Measurements from ENCODE around the gene CIC.

The CIC gene

DNA sequence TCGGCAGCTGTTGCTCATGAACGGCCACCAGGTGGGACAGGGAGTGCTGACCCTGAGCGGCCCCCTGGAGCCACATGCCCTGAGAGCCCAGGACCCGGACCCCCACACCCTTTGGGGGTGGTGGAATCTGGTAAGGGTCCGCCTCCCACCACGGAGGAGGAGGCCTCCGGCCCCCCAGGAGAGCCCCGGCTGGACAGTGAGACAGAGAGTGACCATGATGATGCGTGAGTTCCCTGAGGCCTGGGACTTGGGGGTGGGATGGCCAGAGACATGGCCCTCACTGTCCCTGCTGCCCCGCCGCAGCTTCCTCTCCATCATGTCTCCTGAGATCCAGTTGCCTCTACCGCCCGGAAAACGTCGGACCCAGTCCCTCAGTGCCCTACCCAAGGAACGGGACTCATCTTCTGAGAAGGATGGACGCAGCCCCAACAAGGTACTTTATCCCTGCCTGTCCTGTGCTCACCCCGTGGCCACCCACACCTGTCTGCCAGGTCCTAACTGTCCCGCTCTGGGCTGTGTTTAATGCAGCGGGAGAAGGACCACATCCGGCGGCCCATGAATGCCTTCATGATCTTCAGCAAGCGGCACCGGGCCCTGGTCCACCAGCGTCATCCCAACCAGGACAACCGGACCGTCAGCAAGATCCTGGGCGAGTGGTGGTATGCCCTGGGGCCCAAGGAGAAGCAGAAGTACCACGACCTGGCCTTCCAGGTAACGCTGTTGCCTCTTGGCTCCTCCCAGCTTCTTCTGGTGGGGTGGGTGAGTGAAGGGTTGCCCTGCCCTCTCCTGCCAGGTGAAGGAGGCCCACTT lies 18.2 kb downstream of the CIC start:
- FAIRE-seq (peak; percentile 37), DNase-seq (ENCODE audit: low spot score) (no peak)

DNA sequence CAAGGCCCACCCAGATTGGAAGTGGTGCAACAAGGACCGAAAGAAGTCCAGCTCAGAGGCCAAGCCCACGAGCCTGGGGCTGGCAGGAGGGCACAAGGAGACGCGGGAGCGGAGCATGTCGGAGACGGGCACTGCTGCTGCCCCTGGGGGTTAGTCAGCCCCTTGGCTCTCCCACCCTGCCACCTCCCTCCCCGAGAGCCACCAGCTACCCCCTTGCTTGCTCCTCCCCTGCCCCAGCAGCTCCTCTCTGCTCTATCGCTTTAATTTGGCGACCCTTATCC lies 18.7 kb downstream of the CIC start:
- DNase-seq (ENCODE audit: low spot score) (no peak), FAIRE-seq (no peak)

DNA sequence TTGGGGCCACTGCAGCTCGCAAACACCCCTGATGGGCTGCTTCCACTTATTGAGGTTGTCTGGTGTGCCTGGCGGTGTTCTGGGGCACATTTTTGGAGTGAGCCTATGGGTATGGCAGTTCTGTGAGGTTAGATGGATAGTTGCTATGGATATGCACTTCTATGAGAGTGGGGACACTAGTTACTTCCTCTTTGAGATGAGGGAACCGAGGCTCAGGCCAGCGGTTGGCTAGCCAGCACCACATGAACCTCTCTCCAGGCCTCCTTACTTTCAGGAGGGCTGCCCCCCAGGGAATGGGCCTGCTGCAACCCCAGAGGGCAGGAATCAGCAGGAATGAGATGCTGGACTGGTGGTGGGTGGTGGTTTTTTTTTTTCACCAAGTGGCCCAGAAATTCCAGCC lies 19.3 kb downstream of the CIC start:
- DNase-seq (ENCODE audit: low spot score), result no peak
- FAIRE-seq, result no peak

DNA sequence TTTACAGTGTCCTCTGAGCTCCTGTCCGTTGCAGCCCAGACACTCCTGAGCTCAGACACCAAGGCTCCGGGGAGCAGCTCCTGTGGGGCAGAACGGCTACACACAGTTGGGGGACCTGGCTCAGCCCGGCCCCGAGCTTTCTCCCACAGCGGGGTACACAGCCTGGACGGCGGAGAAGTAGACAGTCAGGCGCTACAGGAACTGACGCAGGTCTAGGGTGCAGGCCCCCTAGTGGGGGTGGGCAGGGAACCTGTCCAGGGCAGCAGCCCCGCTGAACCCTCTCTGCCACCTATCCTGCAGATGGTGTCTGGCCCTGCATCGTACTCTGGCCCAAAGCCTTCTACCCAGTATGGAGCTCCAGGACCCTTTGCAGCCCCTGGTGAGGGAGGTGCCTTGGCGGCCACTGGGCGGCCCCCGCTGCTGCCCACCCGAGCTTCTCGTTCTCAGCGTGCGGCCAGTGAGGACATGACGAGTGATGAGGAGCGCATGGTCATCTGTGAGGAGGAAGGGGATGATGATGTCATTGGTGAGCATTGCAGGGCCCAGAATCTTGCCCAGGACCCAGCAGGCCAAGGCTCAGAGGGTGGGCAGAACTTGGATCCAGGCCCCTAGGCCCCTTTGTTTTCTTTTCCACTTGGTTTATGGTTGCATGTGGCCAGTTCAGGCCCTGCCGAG lies 20.0 kb downstream of the CIC start:
- DNase-seq (ENCODE audit: low spot score), result no peak

DNA sequence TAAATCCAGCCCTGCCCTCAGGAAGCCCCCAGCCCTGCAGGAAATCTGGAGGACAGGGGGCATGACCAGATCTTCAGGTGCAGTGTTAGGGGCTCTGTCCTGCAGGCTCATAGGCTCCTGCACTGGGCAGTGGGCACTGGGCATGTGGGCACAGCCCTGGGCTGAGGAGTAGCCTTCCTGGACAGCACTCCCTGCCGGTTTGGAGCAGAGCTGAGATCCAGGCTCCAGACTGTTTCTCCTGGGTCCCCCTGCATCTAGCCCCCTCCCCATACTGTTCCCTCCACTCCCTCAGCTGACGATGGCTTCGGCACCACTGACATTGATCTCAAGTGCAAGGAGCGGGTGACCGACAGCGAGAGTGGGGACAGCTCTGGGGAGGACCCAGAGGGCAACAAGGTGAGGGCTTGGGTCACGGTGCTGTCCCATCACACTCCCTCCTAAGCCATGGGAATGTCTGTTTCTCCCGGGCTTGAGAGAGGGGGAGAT lies 20.5 kb downstream of the CIC start:
- no peak for DNase-seq (ENCODE audit: low spot score)
- no peak for FAIRE-seq

More for the DNA sequence above, 20.0 kb downstream of the CIC start:
- FAIRE-seq, result no peak

DNA sequence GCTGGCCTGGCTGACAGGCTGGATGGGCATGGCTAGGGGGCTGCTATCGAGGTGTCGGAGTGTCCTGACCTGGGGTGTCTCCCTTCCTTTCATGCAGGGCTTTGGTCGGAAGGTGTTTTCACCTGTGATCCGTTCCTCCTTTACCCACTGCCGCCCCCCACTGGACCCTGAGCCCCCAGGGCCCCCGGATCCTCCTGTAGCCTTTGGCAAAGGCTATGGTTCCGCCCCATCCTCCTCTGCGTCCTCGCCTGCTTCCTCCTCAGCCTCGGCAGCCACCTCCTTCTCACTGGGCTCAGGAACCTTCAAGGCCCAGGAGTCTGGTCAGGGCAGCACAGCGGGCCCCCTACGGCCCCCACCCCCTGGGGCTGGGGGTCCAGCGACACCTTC lies 21.1 kb downstream of the CIC start:
- no peak for FAIRE-seq
- no peak for DNase-seq (ENCODE audit: low spot score)

DNA sequence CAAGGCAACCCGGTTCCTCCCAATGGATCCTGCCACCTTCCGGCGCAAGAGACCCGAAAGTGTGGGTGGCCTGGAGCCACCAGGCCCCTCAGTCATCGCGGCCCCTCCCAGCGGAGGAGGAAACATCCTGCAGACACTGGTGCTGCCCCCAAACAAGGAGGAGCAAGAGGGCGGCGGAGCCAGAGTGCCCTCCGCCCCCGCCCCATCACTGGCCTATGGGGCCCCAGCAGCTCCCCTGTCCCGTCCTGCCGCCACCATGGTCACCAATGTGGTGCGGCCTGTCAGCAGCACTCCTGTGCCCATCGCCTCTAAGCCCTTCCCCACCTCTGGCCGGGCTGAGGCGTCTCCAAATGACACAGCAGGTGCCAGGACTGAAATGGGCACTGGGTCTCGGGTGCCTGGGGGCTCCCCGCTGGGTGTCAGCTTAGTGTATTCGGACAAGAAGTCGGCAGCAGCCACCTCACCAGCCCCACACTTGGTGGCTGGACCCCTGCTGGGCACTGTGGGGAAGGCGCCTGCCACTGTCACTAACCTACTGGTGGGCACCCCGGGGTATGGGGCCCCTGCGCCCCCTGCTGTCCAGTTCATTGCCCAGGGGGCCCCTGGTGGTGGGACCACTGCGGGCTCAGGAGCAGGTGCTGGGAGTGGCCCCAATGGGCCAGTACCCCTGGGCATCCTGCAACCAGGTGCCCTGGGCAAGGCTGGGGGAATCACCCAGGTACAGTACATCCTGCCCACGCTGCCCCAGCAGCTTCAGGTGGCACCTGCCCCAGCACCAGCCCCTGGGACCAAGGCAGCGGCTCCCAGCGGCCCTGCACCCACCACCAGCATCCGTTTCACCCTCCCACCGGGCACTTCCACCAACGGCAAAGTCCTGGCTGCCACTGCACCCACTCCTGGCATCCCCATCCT lies 21.7 kb downstream of the CIC start:
- FAIRE-seq (no peak), DNase-seq (ENCODE audit: low spot score) (no peak)

DNA sequence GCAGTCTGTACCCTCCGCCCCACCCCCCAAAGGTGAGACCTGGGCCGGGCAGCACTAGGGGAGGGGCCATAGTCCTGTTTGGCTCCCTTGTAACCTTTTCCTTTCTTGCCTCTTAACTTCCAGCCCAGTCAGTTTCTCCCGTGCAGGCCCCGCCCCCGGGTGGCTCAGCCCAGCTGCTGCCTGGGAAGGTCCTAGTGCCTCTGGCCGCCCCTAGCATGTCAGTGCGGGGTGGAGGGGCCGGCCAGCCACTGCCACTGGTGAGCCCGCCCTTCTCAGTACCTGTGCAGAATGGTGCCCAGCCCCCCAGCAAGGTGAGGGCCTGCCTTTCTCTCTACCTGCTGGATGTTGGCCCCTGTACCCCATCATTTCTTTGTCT lies 22.4 kb downstream of the CIC start:
- FAIRE-seq (no peak), DNase-seq (ENCODE audit: low spot score) (no peak)

DNA sequence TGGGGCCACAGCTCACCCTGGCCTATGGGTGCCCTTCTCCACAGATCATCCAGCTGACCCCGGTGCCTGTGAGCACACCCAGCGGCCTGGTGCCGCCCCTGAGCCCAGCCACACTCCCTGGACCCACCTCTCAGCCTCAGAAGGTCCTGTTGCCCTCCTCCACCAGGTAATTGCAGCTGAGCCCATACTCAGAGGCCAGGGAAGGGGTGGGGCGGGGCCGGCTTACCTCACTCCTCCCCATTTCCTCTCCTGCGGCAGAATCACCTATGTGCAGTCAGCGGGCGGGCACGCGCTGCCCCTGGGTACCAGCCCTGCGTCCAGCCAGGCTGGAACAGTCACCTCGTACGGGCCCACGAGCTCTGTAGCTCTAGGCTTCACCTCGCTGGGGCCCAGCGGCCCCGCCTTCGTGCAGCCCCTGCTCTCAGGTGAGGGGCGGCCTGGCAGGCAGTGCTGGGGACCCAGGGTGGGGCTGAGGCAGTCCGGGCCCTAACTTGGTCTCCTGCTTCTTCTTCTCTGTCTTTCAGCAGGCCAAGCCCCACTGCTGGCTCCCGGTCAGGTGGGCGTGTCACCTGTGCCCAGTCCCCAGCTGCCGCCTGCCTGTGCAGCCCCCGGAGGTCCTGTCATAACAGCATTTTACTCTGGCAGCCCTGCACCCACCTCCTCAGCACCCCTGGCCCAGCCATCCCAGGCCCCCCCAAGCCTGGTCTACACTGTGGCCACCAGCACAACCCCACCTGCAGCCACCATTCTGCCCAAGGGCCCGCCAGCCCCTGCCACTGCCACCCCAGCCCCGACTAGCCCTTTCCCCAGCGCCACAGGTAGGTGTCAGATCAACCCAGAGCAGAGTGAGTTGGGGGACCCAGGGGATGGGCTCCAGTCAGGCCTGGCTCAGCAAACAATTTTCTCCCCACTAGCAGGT lies 23.2 kb downstream of the CIC start:
- FAIRE-seq (no peak), DNase-seq (ENCODE audit: low spot score) (no peak)

DNA sequence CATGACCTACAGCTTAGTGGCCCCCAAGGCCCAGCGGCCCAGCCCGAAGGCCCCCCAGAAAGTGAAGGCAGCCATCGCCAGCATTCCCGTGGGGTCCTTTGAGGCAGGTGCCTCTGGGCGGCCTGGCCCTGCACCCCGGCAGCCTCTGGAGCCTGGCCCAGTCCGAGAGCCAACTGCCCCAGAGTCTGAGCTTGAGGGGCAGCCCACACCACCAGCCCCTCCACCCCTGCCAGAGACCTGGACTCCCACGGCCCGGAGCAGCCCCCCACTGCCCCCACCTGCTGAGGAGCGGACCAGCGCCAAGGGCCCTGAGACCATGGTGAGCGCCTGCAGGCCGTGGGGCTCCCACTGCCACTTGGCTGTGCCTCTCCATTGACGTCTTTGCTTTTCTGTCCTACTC lies 23.9 kb downstream of the CIC start:
- DNase-seq (ENCODE audit: low spot score) (no peak), FAIRE-seq (no peak)

DNA sequence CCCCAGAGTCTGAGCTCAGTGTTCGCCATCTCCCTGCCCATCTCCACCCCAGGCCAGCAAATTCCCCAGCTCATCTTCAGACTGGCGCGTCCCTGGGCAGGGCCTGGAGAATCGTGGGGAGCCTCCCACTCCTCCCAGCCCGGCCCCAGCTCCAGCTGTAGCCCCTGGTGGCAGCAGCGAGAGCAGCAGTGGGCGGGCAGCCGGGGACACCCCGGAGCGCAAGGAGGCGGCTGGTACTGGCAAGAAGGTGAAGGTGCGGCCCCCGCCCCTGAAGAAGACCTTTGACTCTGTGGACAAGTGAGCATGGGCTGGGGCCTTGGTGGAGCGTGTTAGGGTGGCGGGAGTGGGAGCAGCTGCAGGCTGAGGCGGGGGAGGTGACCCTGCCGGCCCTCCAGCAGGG lies 24.5 kb downstream of the CIC start:
- FAIRE-seq, result no peak
- no peak for DNase-seq (ENCODE audit: low spot score)

DNA sequence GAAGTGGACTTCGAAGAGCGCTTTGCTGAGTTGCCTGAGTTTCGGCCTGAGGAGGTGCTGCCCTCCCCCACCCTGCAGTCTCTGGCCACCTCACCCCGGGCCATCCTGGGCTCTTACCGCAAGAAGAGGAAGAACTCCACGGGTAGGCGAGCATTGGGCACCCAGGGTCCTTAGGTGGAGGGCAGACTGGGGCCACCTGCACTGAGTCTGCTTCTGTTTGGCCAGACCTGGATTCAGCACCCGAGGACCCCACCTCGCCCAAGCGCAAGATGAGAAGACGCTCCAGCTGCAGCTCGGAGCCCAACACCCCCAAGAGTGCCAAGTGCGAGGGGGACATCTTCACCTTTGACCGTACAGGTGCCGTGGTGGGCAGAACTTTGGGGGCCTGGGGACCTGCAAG lies 24.9 kb downstream of the CIC start:
- no peak for FAIRE-seq
- no peak for DNase-seq (ENCODE audit: low spot score)

DNA sequence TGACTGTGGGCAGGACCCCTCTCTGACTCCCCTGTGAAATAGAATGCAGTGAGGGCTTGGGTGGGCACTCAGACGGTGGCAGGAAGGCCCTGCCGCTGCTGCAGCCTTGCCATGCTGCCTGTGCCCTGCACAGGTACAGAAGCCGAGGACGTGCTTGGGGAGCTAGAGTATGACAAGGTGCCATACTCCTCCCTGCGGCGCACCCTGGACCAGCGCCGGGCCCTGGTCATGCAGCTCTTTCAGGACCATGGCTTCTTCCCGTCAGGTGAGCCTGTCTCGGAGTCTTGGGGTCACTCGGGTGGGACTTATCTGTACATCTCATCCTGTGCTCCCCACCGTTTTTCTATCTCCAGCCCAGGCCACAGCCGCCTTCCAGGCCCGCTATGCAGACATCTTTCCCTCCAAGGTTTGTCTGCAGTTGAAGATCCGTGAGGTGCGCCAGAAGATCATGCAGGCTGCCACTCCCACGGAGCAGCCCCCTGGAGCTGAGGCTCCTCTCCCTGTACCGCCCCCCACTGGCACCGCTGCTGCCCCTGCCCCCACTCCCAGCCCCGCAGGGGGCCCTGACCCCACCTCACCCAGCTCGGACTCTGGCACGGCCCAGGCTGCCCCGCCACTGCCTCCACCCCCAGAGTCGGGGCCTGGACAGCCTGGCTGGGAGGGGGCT lies 25.6 kb downstream of the CIC start:
- DNase-seq (ENCODE audit: low spot score) (no peak), FAIRE-seq (no peak)

DNA sequence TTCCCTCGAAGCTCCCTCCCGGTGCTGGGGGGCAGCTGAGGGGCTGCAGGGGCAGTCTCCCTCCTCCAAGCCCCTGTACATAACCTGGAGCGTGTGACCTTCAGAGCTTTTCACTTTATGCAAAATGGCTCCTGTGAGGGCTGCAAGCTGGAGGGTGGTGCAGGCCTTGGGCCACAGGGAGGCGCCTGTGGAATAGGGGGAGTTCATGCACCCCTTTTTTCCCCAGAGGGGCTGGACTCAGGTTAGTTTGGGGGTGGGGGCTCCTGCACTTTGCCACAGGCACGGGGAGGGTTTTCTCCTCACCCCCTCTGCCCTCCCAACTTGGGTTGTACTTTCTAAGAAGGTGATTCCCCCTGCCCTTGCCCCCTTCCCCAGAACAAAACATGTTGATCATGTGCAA lies 26.3 kb downstream of the CIC start:
- no peak for DNase-seq (ENCODE audit: low spot score)
- no peak for FAIRE-seq

DNA sequence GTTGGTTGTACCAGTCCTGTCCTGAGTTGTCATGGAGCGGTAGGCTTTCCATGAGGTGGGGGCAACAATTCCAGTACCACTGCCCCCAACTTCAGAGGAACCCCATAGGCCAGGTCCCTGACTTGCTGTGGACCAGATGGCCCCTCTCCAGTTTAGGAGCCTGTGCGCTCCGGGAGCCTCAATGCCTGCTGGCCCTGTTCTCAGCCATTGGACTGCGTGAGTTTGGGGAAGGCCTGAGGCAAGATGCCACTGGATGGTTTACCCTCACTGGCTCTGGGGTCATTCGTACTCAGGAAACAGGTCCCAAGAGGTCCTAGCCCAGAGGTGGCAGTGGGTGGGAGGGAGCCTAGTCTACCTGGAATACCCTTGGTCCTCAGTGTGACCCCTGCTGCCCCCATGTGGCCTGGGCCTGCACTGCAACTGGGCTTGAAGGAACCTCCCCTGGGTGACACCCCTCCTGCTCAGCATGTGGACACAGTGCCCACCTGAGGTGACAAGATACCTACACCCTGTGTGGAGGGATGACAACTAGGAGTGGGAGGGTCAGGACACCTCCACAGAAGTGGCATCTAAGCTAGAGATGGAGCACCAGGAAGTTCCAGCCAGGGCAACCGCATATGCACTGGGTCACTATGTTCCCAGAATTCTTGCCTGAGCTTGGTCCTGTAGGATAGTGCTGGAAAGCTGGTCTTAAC lies 26.9 kb downstream of the CIC start:
- peak; percentile 92 for FAIRE-seq
- DNase-seq (ENCODE audit: low spot score), result peak; percentile 77

DNA sequence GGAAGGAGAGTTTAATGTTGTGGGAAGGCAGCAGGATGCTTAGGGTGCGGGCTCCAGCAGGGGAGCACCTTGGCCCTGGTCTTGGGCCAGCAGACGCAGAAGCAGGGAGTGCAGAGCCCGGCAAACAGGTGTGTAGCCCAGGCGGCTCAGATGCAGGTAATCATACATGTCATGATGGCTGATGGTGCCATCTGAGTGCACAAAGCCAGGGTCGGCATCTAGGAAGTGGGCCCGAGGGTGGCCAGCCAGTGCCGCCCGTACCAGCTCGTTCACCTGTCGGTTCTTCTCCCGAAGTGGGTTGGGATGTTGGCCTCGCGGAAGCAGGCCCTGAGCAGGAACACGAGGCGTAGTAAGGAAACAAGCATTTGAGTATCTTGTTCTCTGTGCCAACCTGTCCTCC lies 28.0 kb downstream of the CIC start:
- no peak for FAIRE-seq
- DNase-seq (ENCODE audit: low spot score), result no peak

DNA sequence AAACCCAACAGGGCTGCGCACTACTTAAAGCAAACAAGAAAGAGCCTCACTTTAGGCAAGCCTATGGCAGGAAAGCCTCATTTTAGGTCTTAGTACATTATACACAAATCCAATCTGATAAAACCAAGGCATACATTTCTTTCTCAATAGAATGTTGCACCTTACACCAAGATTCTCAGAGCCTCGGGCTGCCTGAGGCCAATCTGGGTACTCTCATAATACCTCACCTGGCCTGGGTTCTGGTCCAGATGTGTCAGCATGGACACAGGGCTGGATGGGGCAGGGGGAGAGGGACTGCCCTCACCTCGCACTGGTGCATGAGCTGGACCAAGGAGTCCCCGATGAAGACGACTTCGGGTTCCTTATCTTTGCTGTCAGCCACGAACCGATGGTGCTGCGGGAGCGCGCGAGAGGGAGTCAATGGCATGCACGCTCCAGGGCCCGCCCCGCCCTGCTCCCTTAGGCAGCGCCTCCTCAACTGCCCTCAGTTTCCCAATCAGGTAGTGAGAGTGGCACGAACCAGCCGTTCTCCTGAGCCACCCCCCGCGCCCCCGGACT lies 32.7 kb downstream of the CIC start, which contains the start of gene PRR19:
PRR19 (plus strand) TSS at position 487 of the 558 bp plus-strand sequence. CDS start 7,453 bp downstream, outside the sequence.
- no peak for DNase-seq (ENCODE audit: low spot score)
- no peak for FAIRE-seq

DNA sequence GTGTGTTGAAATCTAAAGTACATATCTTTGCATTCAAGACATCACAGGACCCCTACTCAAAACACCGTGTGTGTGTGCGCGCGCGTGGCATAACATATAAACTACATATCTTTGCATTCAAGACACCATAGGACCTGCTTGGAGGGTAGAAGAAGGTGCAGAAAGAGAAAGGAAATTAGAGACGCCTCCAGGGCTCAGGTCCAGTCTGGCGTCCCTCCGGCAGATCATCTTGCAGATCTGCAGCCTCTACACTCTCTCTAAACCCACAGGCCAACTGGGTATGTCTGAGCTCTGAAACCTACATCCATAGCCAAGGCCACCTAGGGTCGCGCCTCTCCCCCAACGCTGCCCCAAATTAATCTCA lies 34.0 kb downstream of the CIC start:
- no peak for DNase-seq (ENCODE audit: low spot score)
- no peak for FAIRE-seq

DNA sequence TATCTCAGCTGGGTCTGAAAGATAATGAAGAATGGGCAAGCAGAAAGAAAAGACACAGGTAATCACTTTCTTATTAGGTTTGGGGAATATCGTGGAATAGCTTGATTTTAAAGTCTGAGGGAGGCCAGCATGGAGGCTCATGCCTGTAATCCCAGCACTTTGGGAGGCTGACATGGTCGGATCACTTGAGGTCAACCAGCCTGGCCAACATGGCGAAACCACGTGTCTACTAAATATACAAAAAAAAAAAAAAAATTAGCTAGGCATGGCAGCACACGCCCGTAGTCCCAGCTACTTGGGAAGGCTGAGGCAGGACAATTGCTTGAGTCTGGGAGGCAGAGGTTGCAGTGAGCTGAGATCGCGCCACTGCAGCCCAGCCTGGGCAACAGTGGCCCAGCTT lies 34.8 kb downstream of the CIC start:
- FAIRE-seq (no peak), DNase-seq (ENCODE audit: low spot score) (no peak)

DNA sequence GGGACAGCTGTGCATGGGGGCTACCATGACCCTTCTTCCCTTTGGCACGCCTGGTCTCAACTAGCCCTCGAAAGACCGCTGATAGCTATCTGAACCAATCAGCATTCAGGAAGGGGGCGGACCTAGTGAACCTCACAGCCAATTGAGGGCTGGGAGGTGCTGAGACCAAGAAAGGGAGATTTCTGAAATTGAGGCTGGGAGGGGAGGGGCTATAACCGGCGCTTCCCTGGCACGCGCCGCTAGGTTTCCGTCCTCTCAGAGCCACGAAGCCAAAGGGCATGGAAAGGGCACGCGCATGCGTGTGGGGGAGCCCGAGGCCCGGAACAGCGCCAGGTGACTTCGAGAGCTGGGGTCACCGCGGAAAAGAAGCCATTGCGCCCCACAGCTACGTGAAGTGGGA lies 37.6 kb downstream of the CIC start:
- DNase-seq (ENCODE audit: low spot score) (no peak), FAIRE-seq (no peak)
